Transverse colon (tissue), 3 donors: ENCODE measurements around the gene PLGRKT.

Experiments
- CTCF ChIP-seq, 5 experiments: fragments of 200-600 bp in 3 of 5; fragments of 450-650 bp in 2 of 5; sonication (generic) in 3 of 5; IDR thresholded peaks; 1 replicate in 2 of 5; 2 replicates in 3 of 5; pipeline ENCODE4 v1.5.1; 2016 to 2017; ENCODE audit warnings: antibody characterized with exemption in 5 of 5, inconsistent platforms in 3 of 5, mild to moderate bottlenecking in 2 of 5, moderate library complexity in 1 of 5
- POLR2A ChIP-seq: fragments of 450-650 bp; IDR thresholded peaks from one replicate; pipeline ENCODE4 v1.6.1; 2016; ENCODE audit warnings: antibody characterized with exemption, mild to moderate bottlenecking, moderate library complexity

- TF ChIP-seq CTCF (IDR thresholded peaks at IDR 0.05), result no peak
- TF ChIP-seq POLR2A, result no peak
Observed at GRCh38 chr9:5486988-5487387, 49.3 kb upstream of the PLGRKT start.
